GM19025 (cell line): ENCODE results near the gene MCF2L2.
"Not testable (repeated sequence)": the region's sequence is repeated elsewhere in the genome, so short reads cannot be mapped to it uniquely, and the experiment has no call there.

Experiments
- ATAC-seq: cut with Tn5 transposase; IDR thresholded peaks from one replicate; pipeline ENCODE4 v1.9.1; 2021; ENCODE audit warnings: mild to moderate bottlenecking, low read depth, moderate library complexity; ENCODE audit not compliant: unreplicated experiment

MCF2L2 gene

GRCh38 chr3:183371600-183371968, 56.8 kb downstream of the MCF2L2 start:
- not testable (repeated sequence) for ATAC-seq

GRCh38 chr3:183370391-183370790, 58.0 kb downstream of the MCF2L2 start:
- ATAC-seq, result no peak

GRCh38 chr3:183369627-183370026, 58.8 kb downstream of the MCF2L2 start:
- ATAC-seq, result no peak

- ATAC-seq, result no peak
These were observed 59.3 kb downstream of the MCF2L2 start for GRCh38 chr3:183369117-183369516.

GRCh38 chr3:183360971-183361624, 67.3 kb downstream of the MCF2L2 start:
- no peak for ATAC-seq

GRCh38 chr3:183359036-183359435, 69.4 kb downstream of the MCF2L2 start:
- ATAC-seq, result no peak

GRCh38 chr3:183357564-183358079, 70.8 kb downstream of the MCF2L2 start:
- no peak for ATAC-seq

GRCh38 chr3:183356920-183357319, 71.5 kb downstream of the MCF2L2 start:
- no peak for ATAC-seq

GRCh38 chr3:183354874-183355273, 73.5 kb downstream of the MCF2L2 start:
- ATAC-seq, result no peak

GRCh38 chr3:183354325-183354831, 74.0 kb downstream of the MCF2L2 start:
- no peak for ATAC-seq

- ATAC-seq, result no peak
These were observed 75.0 kb downstream of the MCF2L2 start for GRCh38 chr3:183353421-183353820.

GRCh38 chr3:183350164-183350563, 78.3 kb downstream of the MCF2L2 start:
- ATAC-seq, result no peak

GRCh38 chr3:183349421-183350157, 78.8 kb downstream of the MCF2L2 start:
- no peak for ATAC-seq

- no peak for ATAC-seq
These were observed 85.6 kb downstream of the MCF2L2 start for GRCh38 chr3:183342824-183343223.

GRCh38 chr3:183341545-183342288, 86.7 kb downstream of the MCF2L2 start:
- no peak for ATAC-seq

GRCh38 chr3:183340222-183340621, 88.2 kb downstream of the MCF2L2 start:
- ATAC-seq, result no peak

- no peak for ATAC-seq
These were observed 88.8 kb downstream of the MCF2L2 start for GRCh38 chr3:183339461-183340086.

- ATAC-seq, result no peak
These were observed 89.9 kb downstream of the MCF2L2 start for GRCh38 chr3:183338520-183338919.

- ATAC-seq, result no peak
These were observed 95.9 kb downstream of the MCF2L2 start for GRCh38 chr3:183332487-183332886.

GRCh38 chr3:183331498-183331897, 96.9 kb downstream of the MCF2L2 start:
- no peak for ATAC-seq

- no peak for ATAC-seq
These were observed 97.5 kb downstream of the MCF2L2 start for GRCh38 chr3:183330881-183331280.
